Activated T-cell treated with anti-CD3 and anti-CD28 coated beads, Interleukin-2, amount 50 U/mL, for 72 hours (primary cell): ENCODE results near the gene GALNT9. TPM values are rescaled to one million over a fixed set of nuclear protein-coding genes. Genes with fewer than 3 reads are reported as not detected.
"Not testable (repeated sequence)": the region's sequence is repeated elsewhere in the genome, so short reads cannot be mapped to it uniquely, and the experiment has no call there.

ENCODE experiments used
- ATAC-seq, 2 donors: fragments of 150-1000 bp; cut with Tn5 transposase; replicated peaks in 1 of 2; 2 replicates each; pipeline ENCODE4 v1.10.0; 2021; ENCODE audit warnings: moderate library complexity in 2 of 2, mild to moderate bottlenecking in 1 of 2
- DNase-seq, 2 donors: peaks; one replicate each; pipeline ENCODE4 v3.0.0; 2021 to 2022; ENCODE audit warnings: mixed read lengths in 1 of 2
- H3K27ac Mint-ChIP-seq: one replicate; pipeline ENCODE4 v1.8.0; 2022; ENCODE audit warnings: mild to moderate bottlenecking, moderate library complexity, mixed read lengths
- H3K27me3 Mint-ChIP-seq: one replicate; pipeline ENCODE4 v1.8.0; 2022; ENCODE audit warnings: low read depth, mixed read lengths
- H3K36me3 Mint-ChIP-seq, 2 donors: one replicate each; pipeline ENCODE4 v1.8.0; 2022; ENCODE audit warnings: mixed read lengths in 2 of 2, mild to moderate bottlenecking in 1 of 2; ENCODE audit not compliant: insufficient read depth in 2 of 2
- H3K4me1 Mint-ChIP-seq: one replicate; pipeline ENCODE4 v1.8.0; 2022; ENCODE audit warnings: low read depth, mixed read lengths
- H3K4me3 Mint-ChIP-seq, 2 donors: one replicate each; pipeline ENCODE4 v1.8.0; 2022; ENCODE audit warnings: mild to moderate bottlenecking in 2 of 2, mixed read lengths in 2 of 2, moderate library complexity in 2 of 2
- H3K9me3 Mint-ChIP-seq, 2 donors: one replicate each; pipeline ENCODE4 v1.8.0; 2022; ENCODE audit warnings: mixed read lengths in 2 of 2
- total RNA-seq, 2 donors: library from RNA; stranded (reverse); gene quantifications; one replicate each; pipeline ENCODE4 v1.2.3, GENCODE V29; 2022

The GALNT9 gene
- total RNA-seq, 2 donors from 2014 or later: 0.42 to 0.53 TPM

- Mint-ChIP-seq H3K27me3 (no peaks in the 10 kb centered on the region), H3K4me1 (no peaks in the 10 kb centered on the region), H3K36me3 (peaks cover 0 to 3% of the 10 kb centered on the region in 2 donors), H3K27ac (no peak overlapping the region), H3K4me3 (no peak overlapping the region), H3K9me3 (peaks cover 0 to 2% of the 10 kb centered on the region in 2 donors)
- no peak for ATAC-seq
- no peak for DNase-seq
Observed at GRCh38 chr12:132363661-132364347, 34.4 kb upstream of the GALNT9 start.

- peaks cover 0 to 3% of the 10 kb centered on the region in 2 donors for H3K36me3 Mint-ChIP-seq
- H3K27ac Mint-ChIP-seq: no peak overlapping the region
- ATAC-seq (peak in 1 of 2 donors; percentile 17), DNase-seq (no peak)
- H3K9me3 Mint-ChIP-seq: peaks cover 0 to 2% of the 10 kb centered on the region in 2 donors
- H3K27me3 Mint-ChIP-seq: no peaks in the 10 kb centered on the region
- H3K4me3 Mint-ChIP-seq: no peak overlapping the region
- no peaks in the 10 kb centered on the region for H3K4me1 Mint-ChIP-seq
Observed at GRCh38 chr12:132362996-132363660, 33.7 kb upstream of the GALNT9 start.

GRCh38 chr12:132360906-132361777 lies 31.8 kb upstream of the GALNT9 start:
- no peaks in the 10 kb centered on the region for H3K4me1 Mint-ChIP-seq
- H3K36me3 Mint-ChIP-seq: peaks cover 0 to 3% of the 10 kb centered on the region in 2 donors
- no peaks in the 10 kb centered on the region for H3K27me3 Mint-ChIP-seq
- H3K9me3 Mint-ChIP-seq: peaks cover 0 to 2% of the 10 kb centered on the region in 2 donors
- no peak for DNase-seq
- no peak overlapping the region for H3K4me3 Mint-ChIP-seq
- H3K27ac Mint-ChIP-seq: no peak overlapping the region
- no peak for ATAC-seq

GRCh38 chr12:132360410-132360809 lies 31.0 kb upstream of the GALNT9 start:
- Mint-ChIP-seq H3K27me3 (no peaks in the 10 kb centered on the region), H3K36me3 (peaks cover 0 to 3% of the 10 kb centered on the region in 2 donors), H3K27ac (no peak overlapping the region), H3K4me1 (no peaks in the 10 kb centered on the region), H3K9me3 (peaks cover 0 to 2% of the 10 kb centered on the region in 2 donors), H3K4me3 (no peak overlapping the region)
- DNase-seq: no peak
- ATAC-seq: no peak

- Mint-ChIP-seq H3K9me3 (peaks cover 0 to 2% of the 10 kb centered on the region in 2 donors), H3K27ac (no peak overlapping the region), H3K27me3 (no peaks in the 10 kb centered on the region), H3K4me3 (no peak overlapping the region), H3K36me3 (peaks cover 0 to 3% of the 10 kb centered on the region in 2 donors), H3K4me1 (no peaks in the 10 kb centered on the region)
- DNase-seq (no peak), ATAC-seq (no peak)
Observed at GRCh38 chr12:132359971-132360370, 30.6 kb upstream of the GALNT9 start.

GRCh38 chr12:132359551-132359950 lies 30.2 kb upstream of the GALNT9 start:
- no peaks in the 10 kb centered on the region for H3K27me3 Mint-ChIP-seq
- H3K36me3 Mint-ChIP-seq: peaks cover 0 to 3% of the 10 kb centered on the region in 2 donors
- H3K9me3 Mint-ChIP-seq: peaks cover 0 to 2% of the 10 kb centered on the region in 2 donors
- H3K4me1 Mint-ChIP-seq: no peaks in the 10 kb centered on the region
- no peak for ATAC-seq
- no peak for DNase-seq
- no peak overlapping the region for H3K4me3 Mint-ChIP-seq
- H3K27ac Mint-ChIP-seq: no peak overlapping the region

- ATAC-seq, H3K4me3 Mint-ChIP-seq, H3K9me3 Mint-ChIP-seq, H3K36me3 Mint-ChIP-seq, H3K4me1 Mint-ChIP-seq, DNase-seq, H3K27ac Mint-ChIP-seq, H3K27me3 Mint-ChIP-seq: not testable (repeated sequence)
Observed at GRCh38 chr12:132358241-132359225, 29.1 kb upstream of the GALNT9 start.

- Mint-ChIP-seq H3K27ac (no peak overlapping the region), H3K27me3 (no peaks in the 10 kb centered on the region), H3K4me1 (no peaks in the 10 kb centered on the region), H3K4me3 (no peak overlapping the region), H3K36me3 (peaks cover 0 to 3% of the 10 kb centered on the region in 2 donors), H3K9me3 (peaks cover 0 to 2% of the 10 kb centered on the region in 2 donors)
- DNase-seq (no peak), ATAC-seq (no peak)
Observed at GRCh38 chr12:132357623-132358186, 28.3 kb upstream of the GALNT9 start.

- DNase-seq (no peak), ATAC-seq (no peak)
- H3K27me3 Mint-ChIP-seq: no peaks in the 10 kb centered on the region
- H3K4me3 Mint-ChIP-seq: no peak overlapping the region
- H3K36me3 Mint-ChIP-seq: peaks cover 0 to 3% of the 10 kb centered on the region in 2 donors
- H3K27ac Mint-ChIP-seq: no peak overlapping the region
- H3K9me3 Mint-ChIP-seq: peaks cover 0 to 2% of the 10 kb centered on the region in 2 donors
- H3K4me1 Mint-ChIP-seq: no peaks in the 10 kb centered on the region
Observed at GRCh38 chr12:132356691-132357622, 27.6 kb upstream of the GALNT9 start.

- ATAC-seq: no peak
- H3K36me3 Mint-ChIP-seq: peaks cover 0 to 3% of the 10 kb centered on the region in 2 donors
- H3K27ac Mint-ChIP-seq: no peak overlapping the region
- H3K27me3 Mint-ChIP-seq: no peaks in the 10 kb centered on the region
- no peak for DNase-seq
- no peak overlapping the region for H3K4me3 Mint-ChIP-seq
- peaks cover 0 to 2% of the 10 kb centered on the region in 2 donors for H3K9me3 Mint-ChIP-seq
- no peaks in the 10 kb centered on the region for H3K4me1 Mint-ChIP-seq
Observed at GRCh38 chr12:132355742-132356681, 26.6 kb upstream of the GALNT9 start.
